NT2/D1 (cell line): ENCODE results near the gene PIP5K1C.

Source experiments
- DNase-seq: peaks from one replicate; pipeline ENCODE4 v3.0.0-alpha.2; 2011; ENCODE audit warnings: low read depth, low spot score
- H3K27me3 ChIP-seq: 2 replicates; pipeline ENCODE4 v1.6.0; 2011; ENCODE audit warnings: mild to moderate bottlenecking; ENCODE audit not compliant: insufficient read length, insufficient read depth
- H3K36me3 ChIP-seq: 2 replicates; pipeline ENCODE4 v1.6.1; 2011; ENCODE audit warnings: mild to moderate bottlenecking, low read length, mixed read lengths; ENCODE audit not compliant: insufficient read depth, insufficient read length
- H3K4me1 ChIP-seq: 2 replicates; pipeline ENCODE4 v1.5.1; 2011; ENCODE audit not compliant: insufficient read depth, insufficient read length
- H3K4me3 ChIP-seq: 2 replicates; pipeline ENCODE4 v1.5.1; 2011; ENCODE audit warnings: low read depth; ENCODE audit not compliant: insufficient read length
- H3K9ac ChIP-seq: 2 replicates; pipeline ENCODE4 v1.6.0; 2011; ENCODE audit warnings: low read depth; ENCODE audit not compliant: insufficient read length
- H3K9me3 ChIP-seq: 2 replicates; pipeline ENCODE4 v1.5.1; 2011; ENCODE audit warnings: mild to moderate bottlenecking, low read length; ENCODE audit not compliant: insufficient read depth
- SUZ12 ChIP-seq: IDR thresholded peaks from 2 replicates; pipeline ENCODE4 v1.6.1; 2011; ENCODE audit not compliant: insufficient read length, insufficient read depth; ENCODE audit errors: extremely low read depth
- YY1 ChIP-seq: IDR thresholded peaks from 2 replicates; pipeline ENCODE4 v1.6.1; 2011; ENCODE audit not compliant: insufficient read length, insufficient read depth
- ZNF274 ChIP-seq: IDR thresholded peaks from 2 replicates; pipeline ENCODE4 v1.6.1; 2011; ENCODE audit warnings: mild to moderate bottlenecking, low read depth, low read length

PIP5K1C gene

GRCh38 chr19:3646336-3647092 lies 53.8 kb downstream of the PIP5K1C start:
- Histone ChIP-seq H3K36me3 (peaks cover 78% of the 10 kb centered on the region), H3K9ac (no peak overlapping the region), H3K4me1 (peaks cover 14% of the 10 kb centered on the region), H3K4me3 (no peak overlapping the region), H3K9me3 (no peaks in the 10 kb centered on the region), H3K27me3 (no peaks in the 10 kb centered on the region)
- TF ChIP-seq YY1 (no peak), SUZ12 (no peak), ZNF274 (no peak)
- no peak for DNase-seq

GRCh38 chr19:3645726-3646125 lies 54.5 kb downstream of the PIP5K1C start:
- H3K36me3 ChIP-seq, result peaks cover 81% of the 10 kb centered on the region
- H3K9me3 ChIP-seq, result no peaks in the 10 kb centered on the region

DNA sequence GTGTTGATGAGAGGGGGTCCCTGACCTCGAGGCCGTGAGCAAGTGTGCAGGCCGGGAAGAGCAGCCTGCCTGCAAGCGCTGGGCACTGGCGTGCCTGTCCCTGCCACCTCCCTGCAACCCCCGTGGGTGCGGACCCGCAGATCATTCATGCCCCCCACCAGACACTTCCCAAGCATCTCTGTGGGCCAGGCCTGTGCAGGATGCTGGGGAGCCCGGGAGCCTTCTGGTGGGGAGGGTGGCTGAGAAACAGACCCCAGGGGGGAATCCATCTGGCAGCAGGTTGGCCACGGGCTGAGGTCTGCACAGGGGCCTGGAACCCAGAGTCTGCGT lies 55.2 kb downstream of the PIP5K1C start:
- Histone ChIP-seq H3K4me1 (peaks cover 14% of the 10 kb centered on the region), H3K36me3 (peaks cover 75% of the 10 kb centered on the region), H3K9me3 (no peaks in the 10 kb centered on the region), H3K27me3 (no peaks in the 10 kb centered on the region), H3K9ac (no peak overlapping the region), H3K4me3 (no peak overlapping the region)
- TF ChIP-seq YY1 (no peak), SUZ12 (no peak), ZNF274 (no peak)
- no peak for DNase-seq

More at GRCh38 chr19:3645726-3646125, 54.5 kb downstream of the PIP5K1C start:
- no peak for DNase-seq
- Histone ChIP-seq H3K4me3 (no peak overlapping the region), H3K4me1 (peaks cover 14% of the 10 kb centered on the region), H3K9ac (no peak overlapping the region), H3K27me3 (no peaks in the 10 kb centered on the region)
- TF ChIP-seq ZNF274 (no peak), SUZ12 (no peak), YY1 (no peak)

DNA sequence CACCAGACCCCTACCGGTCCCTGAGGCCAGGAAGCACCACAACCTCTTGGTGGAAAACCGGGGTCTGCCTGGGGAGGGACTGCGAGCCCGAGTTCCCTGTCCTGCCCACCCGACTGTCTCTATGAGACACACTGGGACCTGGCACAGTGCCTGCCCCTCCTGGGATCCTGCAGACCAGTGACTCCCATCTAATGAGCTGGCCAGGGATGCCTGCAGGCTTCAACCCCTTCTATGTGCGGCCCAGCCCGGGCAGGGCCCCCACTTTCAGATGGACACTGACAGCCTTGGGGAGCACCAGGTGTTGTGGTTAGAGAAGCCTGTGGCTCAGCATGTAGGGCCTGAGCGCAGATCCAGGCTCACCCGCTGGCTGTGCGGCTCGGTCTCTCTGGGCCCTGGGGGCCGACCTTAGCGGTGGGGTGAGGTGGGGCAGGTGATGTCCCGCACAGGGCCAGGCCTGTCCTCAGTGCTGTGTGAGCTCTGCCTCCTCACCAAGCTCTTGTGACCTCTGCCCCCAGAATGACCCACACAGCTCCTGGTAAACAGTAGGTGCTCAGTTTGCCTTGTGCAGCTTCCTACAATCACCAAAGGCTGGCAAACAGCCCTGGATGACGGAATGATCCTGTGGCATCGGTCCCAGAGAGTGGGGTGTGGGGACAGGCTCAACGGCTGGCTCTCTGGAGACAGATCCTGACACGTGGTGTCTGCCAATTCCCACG lies 55.8 kb downstream of the PIP5K1C start:
- TF ChIP-seq YY1, result no peak
- no peak for TF ChIP-seq SUZ12
- no peak for TF ChIP-seq ZNF274
- DNase-seq, result no peak
- Histone ChIP-seq H3K9ac (peak overlapping the region; percentile 56), H3K4me1 (peaks cover 14% of the 10 kb centered on the region), H3K9me3 (no peaks in the 10 kb centered on the region), H3K27me3 (no peaks in the 10 kb centered on the region), H3K36me3 (peaks cover 79% of the 10 kb centered on the region), H3K4me3 (no peak overlapping the region)

DNA sequence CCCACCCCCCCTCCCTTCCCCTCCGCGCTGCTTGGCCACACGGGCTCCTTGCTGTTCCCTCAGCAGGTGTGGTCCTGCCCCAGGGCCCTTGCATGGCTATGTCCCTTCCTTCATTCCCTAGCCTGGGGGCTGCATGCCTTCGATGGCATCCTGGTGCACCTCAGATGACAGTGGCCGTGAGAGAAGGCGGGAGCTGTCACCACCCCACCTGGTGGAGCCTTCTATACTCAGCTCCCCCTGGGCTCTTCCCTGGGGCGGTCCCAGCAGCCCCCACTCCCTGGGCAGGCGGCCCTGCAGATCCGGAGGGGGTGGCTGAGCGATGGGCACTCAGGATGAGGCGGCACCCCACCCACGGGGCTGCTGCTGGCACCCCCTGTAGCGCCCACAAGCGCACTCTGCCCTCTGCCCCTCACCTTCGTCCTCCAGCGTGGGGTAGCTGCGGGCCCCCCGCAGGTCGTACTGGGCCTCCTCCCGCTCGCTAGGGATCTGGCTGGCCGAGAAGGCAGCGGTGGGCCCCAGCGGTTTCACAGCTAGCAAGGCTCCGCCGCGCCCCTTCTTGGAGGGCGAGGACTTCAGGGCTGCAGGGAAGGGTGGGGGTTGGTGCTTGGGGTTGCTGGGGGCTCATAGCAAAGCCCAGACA lies 56.5 kb downstream of the PIP5K1C start:
- H3K27me3 ChIP-seq, result no peaks in the 10 kb centered on the region
- peaks cover 85% of the 10 kb centered on the region for H3K36me3 ChIP-seq
- no peaks in the 10 kb centered on the region for H3K9me3 ChIP-seq
- peak overlapping the region; percentile 56 for H3K9ac ChIP-seq
- no peak overlapping the region for H3K4me3 ChIP-seq
- TF ChIP-seq ZNF274, result no peak
- no peak for TF ChIP-seq SUZ12
- TF ChIP-seq YY1, result no peak
- no peak for DNase-seq
- H3K4me1 ChIP-seq, result peaks cover 14% of the 10 kb centered on the region

DNA sequence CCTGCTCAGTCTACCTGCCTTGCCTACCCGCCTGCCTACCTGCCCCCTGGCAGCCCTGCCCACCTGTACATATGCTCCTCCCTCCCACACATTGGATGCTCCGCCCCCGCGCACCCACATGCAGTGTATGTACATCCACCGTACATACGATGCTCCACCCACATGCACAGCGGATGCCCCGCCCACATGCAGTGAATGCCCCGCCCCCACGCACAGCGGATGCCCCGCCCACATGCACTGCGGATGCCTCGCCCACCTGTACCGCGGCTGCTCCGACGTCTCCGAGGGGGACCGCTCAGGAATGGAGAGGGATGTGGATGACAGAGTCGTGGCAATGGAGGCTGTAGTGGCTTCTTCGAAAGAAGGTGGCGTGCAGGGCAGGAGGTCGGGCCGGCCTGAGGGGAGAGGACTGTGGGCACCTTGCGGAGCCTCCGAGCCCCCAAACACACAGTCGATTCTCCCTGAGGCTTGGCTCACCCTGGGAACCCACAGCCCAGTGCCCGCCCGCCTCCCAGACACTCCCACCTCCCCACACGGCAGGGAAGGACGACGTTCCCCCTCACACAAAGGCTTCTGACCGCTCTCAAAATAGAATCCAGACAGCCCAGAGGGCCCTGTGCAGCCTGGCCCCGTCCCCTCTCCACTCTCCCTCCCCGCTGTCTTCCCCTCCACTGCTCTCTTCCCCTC lies 57.1 kb downstream of the PIP5K1C start:
- H3K4me3 ChIP-seq, result no peak overlapping the region
- H3K9ac ChIP-seq, result no peak overlapping the region
- DNase-seq, result no peak
- no peak for TF ChIP-seq YY1
- no peaks in the 10 kb centered on the region for H3K9me3 ChIP-seq
- H3K36me3 ChIP-seq, result peaks cover 86% of the 10 kb centered on the region
- H3K4me1 ChIP-seq, result peaks cover 14% of the 10 kb centered on the region
- no peaks in the 10 kb centered on the region for H3K27me3 ChIP-seq

DNA sequence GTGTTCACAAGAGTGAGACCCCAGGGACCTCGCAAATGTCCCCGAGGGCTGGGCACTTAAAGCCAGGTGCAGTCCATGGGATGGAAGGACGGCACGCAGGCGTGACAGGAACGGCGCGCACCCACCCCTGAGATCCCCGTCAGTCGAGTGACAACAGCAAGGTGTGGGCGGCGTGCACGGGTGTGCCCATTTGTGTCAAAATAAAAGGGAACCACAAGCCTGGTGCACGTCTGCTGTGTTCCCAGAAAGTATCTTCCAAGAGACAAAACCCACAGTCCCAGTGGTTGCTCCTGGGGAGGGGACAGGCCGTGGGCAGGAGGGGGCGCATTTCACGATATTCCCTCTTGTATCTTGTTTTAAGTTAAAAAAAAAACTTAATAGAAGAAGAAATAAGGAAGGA lies 58.0 kb downstream of the PIP5K1C start:
- no peaks in the 10 kb centered on the region for H3K9me3 ChIP-seq
- H3K27me3 ChIP-seq, result no peaks in the 10 kb centered on the region
- TF ChIP-seq YY1, result no peak
- TF ChIP-seq ZNF274, result no peak
- TF ChIP-seq SUZ12, result no peak
- H3K9ac ChIP-seq, result no peak overlapping the region
- no peak for DNase-seq
- H3K4me3 ChIP-seq, result no peak overlapping the region
- H3K36me3 ChIP-seq, result peaks cover 85% of the 10 kb centered on the region
- H3K4me1 ChIP-seq, result peaks cover 14% of the 10 kb centered on the region
